Islet of Langerhans (tissue), 1 donor: ENCODE data around the gene ARL2BP.
"Not testable (repeated sequence)": the region's sequence is repeated elsewhere in the genome, so short reads cannot be mapped to it uniquely, and the experiment has no call there.

ENCODE experiments used
- FAIRE-seq: peaks from one replicate; lab custom pipeline; 2011; peaks lifted over from hg19 to GRCh38; lab: Jason Lieb, UNC

ARL2BP gene

DNA sequence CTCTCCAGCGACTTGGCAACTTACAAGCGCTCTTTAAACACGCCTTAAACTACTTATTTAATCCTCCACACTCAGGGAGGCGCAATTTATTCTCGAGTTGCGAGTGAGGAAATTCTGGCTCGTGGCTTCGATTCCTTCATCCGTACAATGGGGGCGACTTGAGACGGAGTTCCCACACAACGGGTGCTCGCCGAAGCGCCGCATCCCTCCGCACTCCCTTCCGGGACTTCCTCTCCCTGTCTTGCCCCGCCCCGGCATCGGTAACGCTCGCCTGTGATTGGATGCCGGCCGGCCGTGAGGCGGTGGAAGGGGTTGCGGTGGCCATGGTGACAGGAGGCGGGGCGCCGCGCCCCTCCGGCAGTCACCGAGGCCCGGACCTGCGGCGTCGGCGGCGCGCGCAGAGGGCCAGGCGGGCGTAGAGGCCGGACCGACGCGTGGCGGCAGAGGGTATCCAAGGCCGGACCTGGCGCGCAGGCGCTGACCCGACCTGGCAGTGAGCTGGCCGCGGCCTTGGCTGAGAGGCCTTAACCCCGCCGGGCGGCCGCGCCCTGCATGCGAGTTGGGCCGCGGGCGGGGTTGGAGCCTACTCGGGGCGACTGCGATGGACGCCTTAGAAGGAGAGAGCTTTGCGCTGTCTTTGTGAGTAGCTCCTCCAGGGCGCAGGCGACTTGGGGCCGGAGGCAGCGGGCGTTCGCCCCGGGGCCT, at the start of gene ARL2BP:
ARL2BP (plus strand) TSS at position 493 of the 705 bp plus-strand sequence; CDS start at position 602, 109 bp downstream.
- no peak for FAIRE-seq

DNA sequence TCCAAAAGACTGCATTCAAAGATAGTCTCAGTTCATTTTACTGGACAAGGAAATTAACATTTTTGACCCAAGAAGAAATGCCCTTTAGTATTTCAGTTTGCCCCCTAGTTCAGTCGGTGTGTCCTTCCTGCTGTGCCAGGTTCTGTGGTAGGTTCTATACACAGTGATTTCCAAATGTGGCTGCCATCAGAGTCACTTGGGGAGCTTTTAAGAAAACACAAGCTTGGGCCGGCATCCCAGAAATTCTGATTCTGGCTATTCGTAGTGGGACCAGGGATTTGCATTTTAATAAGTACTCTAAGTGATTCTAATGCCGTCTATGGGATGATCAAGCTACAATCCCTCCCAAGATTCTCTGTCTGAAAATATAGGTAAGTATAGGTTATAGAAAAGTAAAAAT, 48.8 kb upstream of the ARL2BP start:
- no peak for FAIRE-seq

DNA sequence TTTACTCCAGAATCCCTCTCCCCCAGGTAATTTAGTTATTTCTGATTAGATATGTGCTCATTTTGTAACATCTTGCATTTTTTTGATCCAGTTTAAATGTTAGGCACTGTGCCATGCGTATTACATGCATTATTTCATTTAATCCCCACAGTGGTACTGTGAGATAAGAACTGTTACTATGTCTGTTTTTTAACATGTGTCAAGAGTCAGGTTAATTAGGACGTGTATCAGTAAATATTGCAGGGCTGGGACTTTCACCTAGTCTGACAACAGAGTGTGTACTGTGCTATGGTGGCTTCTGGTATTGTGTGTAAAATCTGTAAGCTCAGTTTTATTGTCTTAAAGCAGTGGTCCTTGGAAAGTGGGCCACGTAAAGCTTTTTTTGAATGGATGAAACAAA, 48.3 kb upstream of the ARL2BP start:
- no peak for FAIRE-seq

DNA sequence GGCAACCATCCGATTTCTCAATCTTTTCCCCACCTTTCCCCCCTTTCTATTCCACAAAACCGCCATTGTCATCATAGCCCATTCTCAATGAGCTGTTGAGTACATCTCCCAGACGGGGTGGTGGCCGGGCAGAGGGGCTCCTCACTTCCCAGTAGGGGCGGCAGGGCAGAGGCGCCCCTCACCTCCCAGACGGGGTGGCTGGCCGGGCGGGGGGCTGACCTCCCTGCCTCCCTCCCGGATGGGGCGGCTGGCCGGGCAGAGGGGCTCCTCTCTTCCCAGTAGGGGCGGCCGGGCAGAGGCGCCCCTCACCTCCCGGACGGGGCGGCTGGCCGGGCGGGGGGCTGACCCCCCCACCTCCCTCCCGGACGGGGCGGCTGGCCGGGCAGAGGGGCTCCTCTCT, 44.7 kb upstream of the ARL2BP start:
- not testable (repeated sequence) for FAIRE-seq

DNA sequence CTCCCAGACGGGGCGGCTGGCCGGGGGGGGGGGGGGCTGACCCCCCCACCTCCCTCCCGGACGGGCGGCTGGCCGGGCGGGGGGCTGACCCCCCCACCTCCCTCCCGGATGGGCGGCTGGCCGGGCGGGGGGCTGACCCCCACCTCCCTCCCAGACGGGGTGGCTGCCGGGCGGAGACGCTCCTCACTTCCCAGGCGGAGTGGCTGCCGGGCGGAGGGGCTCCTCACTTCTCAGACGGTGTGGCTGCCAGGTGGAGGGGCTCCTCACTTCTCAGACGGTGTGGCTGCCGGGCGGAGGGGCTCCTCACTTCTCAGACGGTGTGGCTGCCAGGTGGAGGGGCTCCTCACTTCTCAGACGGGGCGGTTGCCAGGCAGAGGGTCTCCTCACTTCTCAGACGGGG, 44.1 kb upstream of the ARL2BP start:
- FAIRE-seq: not testable (repeated sequence)

DNA sequence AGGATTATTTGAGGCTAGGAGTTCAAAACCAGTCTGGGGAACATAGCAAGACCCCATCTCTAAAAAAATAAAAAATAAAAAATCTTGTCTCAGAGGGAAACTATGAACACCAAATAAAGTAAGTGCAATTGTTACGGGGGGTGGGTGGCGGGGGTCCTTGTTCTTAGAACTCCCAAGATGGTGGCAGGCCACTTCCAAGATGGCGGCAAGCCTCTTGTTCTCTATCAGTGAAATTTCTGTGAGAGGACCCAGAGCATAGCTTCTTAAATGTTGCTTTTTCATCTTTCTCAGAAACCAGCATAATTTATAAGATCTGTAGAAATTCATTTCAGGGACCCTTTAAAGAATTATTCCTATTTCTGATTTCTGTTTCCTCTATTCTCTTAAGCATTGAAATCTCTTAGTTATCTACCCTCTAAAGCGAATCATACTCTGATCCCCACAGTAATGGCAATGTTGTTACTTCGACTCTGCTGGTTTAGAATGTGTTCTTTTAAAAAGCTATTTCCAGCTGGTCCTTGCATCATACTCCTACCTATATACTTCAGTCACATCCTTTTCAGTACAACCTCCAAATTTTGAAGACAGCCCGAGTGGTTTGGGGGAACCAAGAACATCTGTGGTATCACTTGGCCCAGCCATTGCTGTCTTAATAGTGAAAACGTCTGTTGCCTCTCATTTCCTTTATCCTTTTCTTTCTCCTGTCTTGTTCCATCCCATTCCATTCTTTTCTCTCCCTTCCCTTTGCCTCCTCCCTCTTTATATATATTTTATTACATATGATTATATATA, 42.8 kb upstream of the ARL2BP start:
- FAIRE-seq: no peak

DNA sequence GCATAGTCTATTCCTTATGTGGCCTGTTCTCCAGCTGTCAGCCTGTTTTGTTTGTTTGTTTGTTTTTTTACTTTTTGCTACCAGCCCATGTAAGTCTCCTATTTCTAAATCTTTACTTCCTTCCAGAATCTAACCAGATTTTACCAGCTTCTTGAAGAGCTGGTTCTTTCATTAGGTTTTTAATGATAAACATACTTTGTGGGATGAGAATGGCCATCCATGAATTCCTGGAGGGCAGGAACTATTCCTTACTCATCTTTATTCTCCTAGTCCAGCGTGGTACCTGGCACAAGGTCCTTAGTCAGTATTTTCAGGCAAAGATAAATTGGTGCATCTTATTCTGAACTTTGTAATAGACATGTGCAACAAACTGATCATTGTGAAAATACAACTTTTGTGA, 41.6 kb upstream of the ARL2BP start:
- FAIRE-seq: no peak

DNA sequence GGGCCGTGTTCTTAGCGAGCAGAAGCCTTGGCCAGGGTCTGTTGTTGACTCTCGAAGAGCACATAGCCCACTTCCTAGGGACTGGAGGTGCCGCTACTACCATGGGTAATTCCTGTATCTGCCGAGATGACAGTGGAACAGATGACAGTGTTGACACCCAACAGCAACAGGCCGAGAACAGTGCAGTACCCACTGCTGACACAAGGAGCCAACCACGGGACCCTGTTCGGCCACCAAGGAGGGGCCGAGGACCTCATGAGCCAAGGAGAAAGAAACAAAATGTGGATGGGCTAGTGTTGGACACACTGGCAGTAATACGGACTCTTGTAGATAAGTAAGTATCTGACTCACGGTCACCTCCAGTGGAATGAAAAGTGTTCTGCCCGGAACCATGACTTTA, 40.4 kb upstream of the ARL2BP start:
- no peak for FAIRE-seq

DNA sequence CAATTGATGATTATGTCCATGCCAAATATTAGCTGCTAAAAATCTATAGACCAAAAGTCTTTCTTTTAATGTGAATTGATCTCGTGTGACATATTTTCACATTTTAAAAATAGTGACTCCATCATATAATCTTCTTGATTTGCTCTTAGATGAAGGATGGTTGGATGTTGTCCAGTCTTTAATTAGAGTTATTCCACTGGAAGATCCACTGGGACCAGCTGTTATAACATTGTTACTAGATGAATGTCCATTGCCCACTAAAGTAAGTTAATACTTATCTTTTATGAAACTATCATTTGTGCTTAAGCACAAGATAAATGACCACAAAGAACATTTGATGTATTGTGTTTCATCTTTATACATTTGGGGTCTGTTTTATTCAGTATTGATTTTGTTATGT, 36.1 kb upstream of the ARL2BP start:
- no peak for FAIRE-seq

DNA sequence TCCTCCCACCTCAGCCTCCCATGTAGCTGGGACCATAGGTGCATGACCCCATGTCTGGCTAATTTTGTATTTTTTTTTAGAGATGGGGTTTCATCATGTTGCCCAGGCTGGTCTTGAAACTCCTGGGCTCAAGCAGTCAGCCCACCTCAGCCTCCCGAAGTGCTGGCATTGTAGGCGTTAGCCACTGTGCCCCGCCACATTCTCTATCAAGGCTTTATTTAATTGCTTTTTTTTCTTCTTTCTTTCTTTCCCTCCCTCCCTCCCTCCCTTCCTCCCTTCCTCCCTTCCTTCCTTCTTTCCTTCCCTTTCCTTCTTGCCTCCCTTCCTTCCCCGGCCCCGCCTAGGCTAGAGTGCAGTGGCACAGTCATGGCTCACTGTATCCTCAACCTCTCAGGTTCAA, 35.3 kb upstream of the ARL2BP start:
- no peak for FAIRE-seq

DNA sequence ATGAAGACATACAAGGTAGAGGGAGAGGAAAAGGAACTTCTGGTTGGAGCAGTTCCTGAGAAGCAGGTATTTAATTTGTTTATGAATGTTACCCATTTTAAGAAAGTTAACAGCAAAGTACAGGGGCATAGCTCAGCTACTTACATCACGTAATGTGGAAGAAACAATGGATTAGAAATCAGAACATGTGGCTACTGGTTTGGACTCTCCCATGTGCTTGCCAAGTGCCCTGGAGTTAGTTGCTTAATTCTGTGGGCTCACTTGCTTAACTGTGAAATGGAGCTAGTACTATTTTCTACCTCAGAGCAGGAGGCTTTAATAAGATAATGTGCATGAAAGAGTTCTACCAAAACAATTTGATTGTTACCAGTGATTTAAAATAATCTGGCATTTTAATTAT, 31.6 kb upstream of the ARL2BP start:
- no peak for FAIRE-seq

DNA sequence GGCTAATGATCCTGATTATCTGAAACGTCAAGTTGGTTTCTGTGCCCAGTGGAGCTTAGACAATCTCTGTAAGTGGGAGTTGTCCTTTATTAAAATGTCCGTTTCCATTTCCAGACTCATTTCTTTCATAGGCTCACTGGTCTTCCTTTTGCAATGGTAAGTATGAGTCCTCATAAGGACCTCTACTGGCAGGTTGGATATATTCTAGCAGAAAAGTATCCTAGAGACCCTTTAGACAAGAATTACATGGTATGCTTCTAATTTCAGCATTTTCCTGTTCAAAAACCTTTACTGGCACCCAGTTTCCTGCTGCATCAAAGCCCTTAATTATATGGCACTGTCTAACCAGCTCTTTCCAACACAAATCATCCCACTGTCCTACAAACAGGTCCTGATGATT, 28.1 kb upstream of the ARL2BP start:
- no peak for FAIRE-seq

DNA sequence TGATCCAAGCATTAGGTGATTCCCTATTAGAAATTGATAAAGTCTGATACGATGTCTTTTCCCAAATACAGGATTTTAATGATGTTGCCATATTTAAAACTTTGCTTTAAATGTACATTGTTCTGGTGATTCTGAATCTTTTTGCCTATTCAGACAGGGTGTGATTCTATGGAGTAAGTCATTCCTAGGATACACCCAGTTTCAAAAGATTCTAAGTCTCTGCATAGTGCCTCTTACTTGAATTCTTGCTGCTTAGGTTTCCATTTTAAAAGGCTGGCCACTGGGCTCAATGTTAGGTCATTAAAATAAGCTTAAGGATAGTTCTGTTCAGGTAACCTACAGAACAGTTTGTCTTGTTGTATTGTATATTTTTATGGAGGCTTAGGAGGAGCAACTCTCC, 22.0 kb upstream of the ARL2BP start:
- no peak for FAIRE-seq

DNA sequence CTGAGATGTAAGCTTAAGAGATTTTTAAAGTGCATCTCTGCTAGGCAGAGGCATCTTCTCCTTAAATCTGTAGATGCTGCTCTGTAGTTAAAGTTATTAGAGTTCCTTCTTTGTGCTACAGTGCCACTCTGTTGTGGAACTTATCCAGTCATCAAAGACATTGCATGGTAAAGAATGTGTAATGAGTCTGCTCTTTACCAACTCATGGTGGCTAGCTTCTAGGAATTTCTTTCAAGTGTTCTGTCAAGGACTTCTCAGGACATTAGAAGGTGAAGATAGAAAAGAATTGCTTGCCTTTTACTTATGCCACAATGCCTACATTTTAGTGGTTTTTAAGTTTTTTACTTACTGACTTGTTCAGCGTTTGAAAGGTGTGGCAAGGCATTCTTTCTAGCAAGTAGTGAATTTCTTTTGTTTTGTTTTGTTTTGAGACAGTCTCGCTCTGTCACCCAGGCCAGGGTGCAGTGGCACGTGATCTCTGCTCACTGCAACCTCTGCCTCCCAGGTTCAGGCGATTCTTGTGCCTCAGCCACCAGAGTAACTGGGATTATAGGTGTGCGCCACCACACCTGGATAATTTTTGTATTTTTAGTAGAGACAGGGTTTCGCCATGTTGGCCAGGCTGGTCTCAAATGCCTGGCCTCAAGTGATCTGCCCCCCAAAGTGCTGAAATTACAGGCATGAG, 20.3 kb upstream of the ARL2BP start:
- no peak for FAIRE-seq

DNA sequence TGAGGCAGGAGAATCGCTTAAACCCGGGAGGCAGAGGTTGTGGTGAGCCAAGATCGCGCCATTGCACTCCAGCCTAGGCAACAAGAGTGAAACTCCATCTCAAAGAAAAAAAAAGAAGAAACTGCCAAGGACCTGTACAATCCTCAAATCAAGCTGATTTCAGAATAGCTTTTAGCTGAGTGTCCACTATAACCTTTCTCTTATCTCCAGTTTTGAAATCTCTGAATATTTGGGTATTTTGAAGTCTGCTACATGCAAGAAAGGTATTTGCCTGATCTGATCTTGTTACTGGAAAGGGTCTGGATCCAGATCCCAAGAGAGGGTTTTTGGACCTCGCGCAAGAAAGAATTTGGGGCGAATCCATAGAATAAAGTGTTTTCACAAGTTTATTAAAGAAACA, 19.1 kb upstream of the ARL2BP start:
- FAIRE-seq: no peak

DNA sequence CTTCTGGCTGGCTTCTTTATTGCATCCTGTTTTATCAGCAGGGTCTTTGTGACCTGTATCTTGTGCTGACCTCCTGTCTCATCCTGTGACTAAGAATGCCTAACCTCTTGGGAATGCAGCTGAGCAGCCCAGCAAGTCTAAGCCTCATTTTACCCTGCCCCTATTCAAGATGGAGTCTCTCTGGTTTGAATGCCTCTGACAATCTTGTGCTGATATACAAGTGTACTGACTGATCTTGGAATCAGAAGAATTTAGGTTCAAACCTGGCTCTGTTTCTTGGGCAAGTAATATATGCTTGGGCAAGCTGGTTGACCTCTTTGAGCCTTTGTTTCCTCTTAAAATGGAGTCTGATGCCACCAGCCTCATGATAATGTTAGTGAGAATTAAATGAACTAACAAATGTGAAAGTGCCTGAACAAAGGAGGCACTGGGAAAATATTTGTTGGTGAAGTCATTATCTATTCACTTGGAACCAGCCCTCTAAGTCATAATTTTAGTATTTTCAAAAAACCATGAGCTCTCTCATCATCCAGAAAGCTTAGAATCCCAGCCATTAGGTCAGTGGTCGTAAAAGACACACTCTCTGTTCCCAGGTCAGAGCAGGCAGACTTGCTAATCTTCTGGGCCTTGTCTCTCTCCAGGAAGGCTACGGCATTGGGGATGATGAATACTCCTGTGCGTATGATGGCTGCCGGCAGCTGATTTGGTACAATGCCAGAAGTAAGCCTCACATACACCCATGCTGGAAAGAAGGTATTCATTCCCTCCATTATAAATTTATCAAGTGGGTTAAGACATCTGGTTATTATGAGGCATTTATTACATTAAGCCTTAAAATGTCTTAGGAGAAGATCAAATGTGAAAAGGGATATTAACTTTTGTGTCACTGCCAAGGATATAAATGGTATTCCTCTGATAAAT, 18.1 kb upstream of the ARL2BP start:
- FAIRE-seq: no peak

DNA sequence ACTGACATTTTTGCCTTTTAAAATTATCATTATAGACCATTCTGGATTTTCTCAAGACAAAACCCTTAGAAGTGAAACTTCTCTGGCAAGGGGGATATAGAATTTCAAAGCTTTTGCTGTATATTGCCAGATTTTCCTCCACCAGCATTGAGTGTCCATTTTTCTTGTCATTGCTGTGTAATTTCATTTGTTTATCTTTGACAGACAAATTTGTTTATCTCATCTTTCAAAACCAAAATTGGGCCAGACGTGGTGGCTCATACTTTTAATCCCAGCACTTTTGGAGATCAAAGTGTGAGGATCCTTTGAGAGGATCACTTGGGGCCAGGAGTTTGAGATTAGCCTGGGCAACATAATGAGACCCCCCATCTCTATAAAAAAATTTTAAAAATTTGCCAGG, 16.0 kb upstream of the ARL2BP start:
- no peak for FAIRE-seq

DNA sequence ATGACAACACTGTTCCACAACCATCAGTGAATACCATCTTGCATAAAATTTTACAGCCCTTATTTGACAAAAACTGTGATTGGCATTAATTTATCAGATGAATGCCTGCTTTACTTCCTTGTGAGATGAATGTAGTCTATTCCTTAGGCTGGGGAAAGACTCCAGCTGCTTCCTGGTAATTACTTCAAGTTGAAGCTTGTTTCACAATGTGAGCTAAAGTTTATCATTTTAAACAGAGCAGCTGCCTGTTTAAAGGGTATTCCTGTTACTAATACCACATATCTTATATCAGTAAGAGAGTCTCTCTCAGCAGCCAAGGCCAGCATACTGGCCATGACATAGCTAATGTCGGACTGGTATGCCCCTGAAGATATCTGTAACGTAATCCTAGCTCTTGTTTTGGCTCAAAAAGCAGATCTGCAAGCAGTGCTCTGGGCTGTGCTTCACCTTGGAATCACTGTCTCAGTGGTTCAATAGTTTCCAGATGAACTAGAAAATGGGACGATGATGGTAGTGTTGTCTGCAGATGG, 13.2 kb upstream of the ARL2BP start:
- FAIRE-seq: no peak

DNA sequence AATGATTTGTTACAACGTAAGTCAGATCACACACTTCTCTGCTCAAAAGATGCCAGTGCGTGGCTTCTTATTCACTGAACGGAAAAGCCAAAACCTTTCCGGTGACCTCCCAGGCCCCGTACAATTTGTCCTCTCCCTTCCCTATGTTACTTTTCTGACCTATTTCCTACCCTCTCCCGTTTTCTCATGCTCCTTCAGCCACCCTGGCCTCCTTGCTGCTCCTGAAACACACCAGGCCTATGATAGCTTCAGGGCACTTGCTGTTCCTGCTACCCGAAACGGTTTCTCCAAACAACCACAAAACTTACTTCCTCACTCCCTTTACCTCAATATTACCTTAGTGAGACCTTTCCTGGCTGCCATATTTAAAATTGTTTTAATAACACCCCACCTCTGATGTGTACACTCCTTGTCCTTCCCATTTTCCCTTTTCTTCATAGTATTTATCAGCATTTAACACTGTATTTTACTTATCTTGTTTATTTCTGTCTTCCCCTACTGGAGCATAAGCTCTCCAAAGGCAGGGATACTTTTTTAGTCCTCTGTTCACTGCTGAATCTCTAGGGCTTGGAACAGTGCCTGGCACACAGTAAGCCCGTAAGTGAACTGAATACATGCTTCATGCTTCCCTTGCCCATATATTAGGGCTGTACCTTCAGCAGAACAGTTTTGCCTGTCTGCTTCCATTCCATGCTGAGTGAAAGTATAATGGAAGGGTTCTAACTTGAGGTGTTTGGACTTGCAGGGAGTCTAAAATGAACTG, 10.9 kb upstream of the ARL2BP start:
- no peak for FAIRE-seq

DNA sequence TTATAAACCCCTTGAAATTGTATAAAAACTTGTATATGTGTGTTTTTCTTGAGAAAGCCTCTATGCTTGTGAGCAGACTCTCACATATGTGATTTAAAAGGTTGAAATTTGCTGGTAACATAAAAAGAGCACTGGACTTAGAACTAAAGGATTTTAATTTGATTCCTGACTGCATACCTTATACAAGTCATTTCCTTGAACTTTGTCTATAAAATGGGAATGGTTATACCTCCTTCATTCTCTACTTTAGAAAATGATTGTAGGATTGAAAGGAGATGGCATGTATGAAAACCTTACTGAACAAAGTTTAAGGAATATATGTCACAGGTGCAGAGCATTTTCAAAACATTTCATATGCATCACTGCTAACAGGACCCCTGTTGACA, 10.4 kb upstream of the ARL2BP start:
- FAIRE-seq: no peak
